Loucy (cell line): ENCODE results near the gene ZNF536.

ENCODE experiments used
- CTCF ChIP-seq: fragments of 200-600 bp; sonication (generic); conservative IDR thresholded peaks from 2 replicates; pipeline ENCODE4 v1.5.1; 2014; ENCODE audit warnings: mild to moderate bottlenecking, antibody characterized with exemption, low read length
- EZH2phosphoT487 ChIP-seq: fragments of 200-600 bp; IDR thresholded peaks from 2 replicates; pipeline ENCODE4 v1.6.1; 2018; ENCODE audit warnings: antibody characterized with exemption, mild to moderate bottlenecking, moderate library complexity, borderline replicate concordance

GRCh38 chr19:30512176-30513081 lies 140.2 kb downstream of the ZNF536 start:
- TF ChIP-seq CTCF = no peak
- TF ChIP-seq EZH2phosphoT487 = no peak
